Rectal smooth muscle tissue (tissue), 1 donor: Measurements from ENCODE around the gene ASB12.

Experiments used
- H3K27ac ChIP-seq: one replicate; pipeline ENCODE4 v1.7.0; 2013; ENCODE audit warnings: low read depth, low read length, inconsistent platforms
- H3K27me3 ChIP-seq: one replicate; pipeline ENCODE4 v1.7.0; 2013; ENCODE audit warnings: low read length; ENCODE audit not compliant: control insufficient read depth, insufficient read depth
- H3K36me3 ChIP-seq: one replicate; pipeline ENCODE4 v1.7.0; 2013; ENCODE audit warnings: low read length; ENCODE audit not compliant: control insufficient read depth, insufficient read depth
- H3K4me1 ChIP-seq: one replicate; pipeline ENCODE4 v1.7.0; 2013; ENCODE audit warnings: low read length; ENCODE audit not compliant: control insufficient read depth, insufficient read depth
- H3K4me3 ChIP-seq: one replicate; pipeline ENCODE4 v1.7.0; 2013; ENCODE audit warnings: low read length
- H3K9ac ChIP-seq: one replicate; pipeline ENCODE4 v1.7.0; 2013; ENCODE audit warnings: low read length

ASB12 gene

GRCh38 chrX:64176876-64177275 lies 53.5 kb downstream of the ASB12 start:
- H3K9ac ChIP-seq: no peak overlapping the region
- no peak overlapping the region for H3K27ac ChIP-seq
- H3K36me3 ChIP-seq: no peaks in the 10 kb centered on the region
- no peaks in the 10 kb centered on the region for H3K4me1 ChIP-seq
- H3K27me3 ChIP-seq: no peaks in the 10 kb centered on the region
- no peak overlapping the region for H3K4me3 ChIP-seq
